GM12878 (cell line): ENCODE results near the gene MYO7A. TPM values are rescaled to one million over a fixed set of nuclear protein-coding genes. Genes with fewer than 3 reads are reported as not detected.

Source experiments
- ATAC-seq: fragments of 200-7000 bp; cut with Tn5 transposase; 3 replicates; pipeline ENCODE4 v1.9.1; 2020; ENCODE audit warnings: mild to moderate bottlenecking, moderate library complexity
- BruUV-seq: library from RNA; stranded (reverse); fragments of 400-500 nt; replicated peaks from 2 replicates; lab custom pipeline; 2021; lab: Mats Ljungman, UMichigan
- CTCF ChIA-PET: fragments of 300-600 bp; sonication (Branson Sonifier 250); formaldehyde crosslinking; extraction: SDS; loops from one replicate; lab custom pipeline; 2021; ENCODE audit warnings: inconsistent platforms; lab: Yijun Ruan, JAX
- POLR2A ChIA-PET: fragments of 350-600 bp; formaldehyde crosslinking; extraction: SDS; loops from one replicate; lab custom pipeline; 2021; ENCODE audit warnings: inconsistent platforms; lab: Charles Lee
- RAD21 ChIA-PET: fragments of 300-600 bp; sonication (Branson Sonifier 250); formaldehyde crosslinking; loops from one replicate; lab custom pipeline; 2023; ENCODE audit warnings: antibody characterized with exemption; ENCODE audit not compliant: unreplicated experiment; lab: Charles Lee
- SMC1A ChIA-PET: fragments of 300-600 bp; sonication (Branson Sonifier 250); formaldehyde crosslinking; loops from one replicate; lab custom pipeline; 2023; ENCODE audit not compliant: unreplicated experiment, uncharacterized antibody; lab: Charles Lee
- DNase-seq: peaks from one replicate; pipeline ENCODE4 v3.0.0-alpha.2; 2011; ENCODE audit warnings: low read depth, low spot score
- FAIRE-seq: peaks from 3 replicates; lab custom pipeline; 2011; peaks lifted over from hg19 to GRCh38; lab: Jason Lieb, UNC
- H2AFZ ChIP-seq: 2 replicates; pipeline ENCODE4 v1.6.0; 2011; ENCODE audit warnings: low read depth, low read length, control low read depth; ENCODE audit not compliant: control insufficient read depth
- H3K27ac ChIP-seq: 2 replicates; pipeline ENCODE4 v1.5.1; 2011; ENCODE audit warnings: control low read depth; ENCODE audit not compliant: control insufficient read depth, insufficient read depth
- H3K27me3 ChIP-seq, 2 experiments: replicated peaks in 1 of 2; 2 replicates each; pipeline versions ENCODE4 v1.6.0 to v1.6.1; 2011; ENCODE audit warnings: low read length in 1 of 2; ENCODE audit not compliant: control insufficient read depth in 2 of 2, insufficient read depth in 2 of 2
- H3K36me3 ChIP-seq, 2 experiments: 2 replicates each; pipeline ENCODE4 v1.5.1; 2011; ENCODE audit warnings: low read length in 1 of 2; ENCODE audit not compliant: control insufficient read depth in 2 of 2, insufficient read depth in 2 of 2
- H3K4me1 ChIP-seq: 2 replicates; pipeline ENCODE4 v1.6.1; 2011; ENCODE audit warnings: mild to moderate bottlenecking, low read length, moderate library complexity, mixed read lengths; ENCODE audit not compliant: control insufficient read depth, insufficient read depth
- H3K4me2 ChIP-seq: 2 replicates; pipeline ENCODE4 v1.6.0; 2011; ENCODE audit warnings: control low read depth; ENCODE audit not compliant: control insufficient read depth, insufficient read depth
- H3K4me3 ChIP-seq: fragments of 200-600 bp; sonication (generic); 2 replicates; pipeline ENCODE4 v1.5.1; 2016
- H3K79me2 ChIP-seq: 2 replicates; pipeline ENCODE4 v1.6.0; 2011; ENCODE audit warnings: low read length; ENCODE audit not compliant: control insufficient read depth, insufficient read depth
- H3K9ac ChIP-seq: 2 replicates; pipeline ENCODE4 v1.8.0; 2011; ENCODE audit warnings: low read length, control low read depth, mixed read lengths; ENCODE audit not compliant: control insufficient read depth, insufficient read depth
- H3K9me3 ChIP-seq: replicated peaks from 3 replicates; pipeline ENCODE4 v1.5.1; 2011; ENCODE audit warnings: mild to moderate bottlenecking, low read length; ENCODE audit not compliant: control insufficient read depth, insufficient read depth
- H4K20me1 ChIP-seq: 2 replicates; pipeline ENCODE4 v1.6.0; 2011; ENCODE audit not compliant: control insufficient read depth, insufficient read depth
- ATF7 ChIP-seq: fragments of 450-650 bp; IDR thresholded peaks from 2 replicates; pipeline ENCODE4 v1.6.1; 2016; ENCODE audit warnings: low read depth, mild to moderate bottlenecking
- BMI1 ChIP-seq: fragments of 450-650 bp; IDR thresholded peaks from 2 replicates; pipeline ENCODE4 v1.6.1; 2016; ENCODE audit warnings: mild to moderate bottlenecking, moderate library complexity, borderline replicate concordance
- CREB1 ChIP-seq: IDR thresholded peaks from 2 replicates; pipeline ENCODE4 v1.6.1; 2012; ENCODE audit warnings: low read depth, mild to moderate bottlenecking, inconsistent platforms
- FOS ChIP-seq: IDR thresholded peaks from 3 replicates; pipeline ENCODE4 v1.6.1; 2011; ENCODE audit warnings: borderline replicate concordance; ENCODE audit not compliant: insufficient read length; ENCODE audit errors: extremely low read depth
- FOXM1 ChIP-seq: IDR thresholded peaks from 2 replicates; pipeline ENCODE4 v1.6.1; 2012; ENCODE audit warnings: low read depth, mild to moderate bottlenecking, inconsistent platforms, low read length, moderate library complexity
- KAT2A ChIP-seq: conservative IDR thresholded peaks from 2 replicates; pipeline ENCODE4 v1.6.1; 2011; ENCODE audit warnings: low read depth, low read length; ENCODE audit not compliant: control insufficient read depth
- MYB ChIP-seq: fragments of 150-350 bp; IDR thresholded peaks from 2 replicates; pipeline ENCODE4 v1.6.1; 2014; ENCODE audit warnings: mild to moderate bottlenecking, low read depth, low read length, borderline replicate concordance
- NR2F1 ChIP-seq: fragments of 450-650 bp; conservative IDR thresholded peaks from 2 replicates; pipeline ENCODE4 v1.6.1; 2017; ENCODE audit warnings: mild to moderate bottlenecking
- POLR2AphosphoS5 ChIP-seq: IDR thresholded peaks from 2 replicates; pipeline ENCODE4 v1.6.1; 2011; ENCODE audit warnings: mild to moderate bottlenecking, low read length, inconsistent platforms
- SREBF2 ChIP-seq: IDR thresholded peaks from 2 replicates; pipeline ENCODE4 v1.6.1; 2012; ENCODE audit warnings: mild to moderate bottlenecking, low read length
- SUZ12 ChIP-seq: fragments of 200-600 bp; sonication (generic); IDR thresholded peaks from one replicate; pipeline ENCODE4 v1.6.1; 2018; ENCODE audit warnings: antibody characterized with exemption, mild to moderate bottlenecking; ENCODE audit not compliant: unreplicated experiment
- ZBED1 ChIP-seq: IDR thresholded peaks from 2 replicates; pipeline ENCODE4 v1.6.1; 2016; ENCODE audit warnings: borderline replicate concordance
- WGBS: methylation state at CpG from one replicate; pipeline ENCODE4 v1.1.6; 2016; ENCODE audit warnings: low lambda C conversion rate; ENCODE audit not compliant: insufficient replicate concordance, insufficient coverage; ENCODE audit errors: missing lambda C conversion rate; 5-methylcytosine and 5-hydroxymethylcytosine counted together
- in situ Hi-C: fragments of 300-500 bp; cut with MboI; formaldehyde crosslinking; loops from 9 replicates; pipeline ENCODE4 v1.14.3; 2018; ENCODE audit warnings: mixed read lengths
- intact Hi-C: fragments of 100-400 bp; cut with micrococcal nuclease; formaldehyde crosslinking; loops from one replicate; pipeline ENCODE4 v1.14.2; 2022; ENCODE audit not compliant: unreplicated experiment
- polyA plus RNA-seq, 11 experiments: library from polyadenylated mRNA; depleted of rRNA in 4 of 11; unstranded in 6 of 11; stranded (reverse) in 5 of 11; fragments of >200 nt; fragmentation: Nextera tagmentation in 4 of 11; fragmentation: Illumina TruSeq in 1 of 11; extraction: Ambion mirVana in 4 of 11; extraction: Trizol in 1 of 11; gene quantifications; 1 replicate in 1 of 11; 2 replicates in 10 of 11; pipeline versions ENCODE4 v1.2.1 to v1.2.3, GENCODE V29; 2011 to 2016; ENCODE audit warnings: inconsistent platforms in 2 of 11, missing spikeins in 2 of 11, low read depth in 1 of 11
- total RNA-seq, 4 experiments: library from RNA; depleted of rRNA in 3 of 4; stranded (reverse); fragments of >200 nt in 3 of 4; fragmentation: Illumina TruSeq in 1 of 4; extraction: Trizol in 1 of 4; gene quantifications; 2 replicates each; pipeline versions ENCODE4 v1.2.1 to v1.2.3, GENCODE V29; 2013 to 2021
- TF ChIP-seq, protein P1 (sequence below): fragments of 450-650 bp; IDR thresholded peaks from 2 replicates; pipeline ENCODE4 v1.6.1; 2017; ENCODE audit warnings: antibody characterized with exemption, mild to moderate bottlenecking, moderate library complexity
- TF ChIP-seq, protein P2 (sequence below): fragments of 450-650 bp; IDR thresholded peaks from 2 replicates; pipeline ENCODE4 v1.6.1; 2016; ENCODE audit warnings: mild to moderate bottlenecking
- TF ChIP-seq, protein P3 (sequence below): fragments of 450-650 bp; formaldehyde crosslinking; IDR thresholded peaks from 2 replicates; pipeline ENCODE4 v1.5.0; 2022; ENCODE audit warnings: mild to moderate bottlenecking, missing genetic modification characterization

The MYO7A gene
- total and polyA plus RNA-seq, 10 of the 15 experiments (the other 5 are each of a cell fraction or from before 2014, with no cell fraction given) = 0.01 to 0.21 (median 0.04) TPM; not detected in 6

DNA sequence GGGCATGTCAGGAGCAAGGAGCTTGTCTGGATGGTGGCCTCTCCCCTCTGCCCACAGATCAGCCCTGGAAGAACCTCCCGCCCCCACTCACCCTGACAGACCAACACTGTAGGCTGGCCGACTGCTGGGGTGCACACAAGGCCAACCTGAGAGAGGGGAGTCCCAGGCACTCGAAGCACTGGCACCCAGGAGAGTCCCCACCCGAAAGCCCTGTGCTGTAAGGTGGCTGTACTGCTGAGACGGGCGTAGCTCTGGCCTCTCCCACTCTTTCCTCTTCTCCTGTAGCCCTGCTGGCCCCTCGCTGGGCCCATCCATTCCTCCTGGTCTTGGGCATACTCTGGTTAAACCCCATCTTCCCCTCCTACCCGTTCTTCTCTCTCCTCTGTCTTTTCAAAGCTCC, 39.7 kb downstream of the MYO7A start:
- no TSS peak for BruUV-seq
- Histone ChIP-seq H3K4me2 (no peak overlapping the region), H3K27me3 (no peaks in the 10 kb centered on the region; a peak in 1 of 4 replicates), H3K27ac (no peak overlapping the region), H3K9me3 (no peaks in the 10 kb centered on the region), H3K4me3 (no peak overlapping the region), H3K36me3 (no peaks in the 10 kb centered on the region), H4K20me1 (no peaks in the 10 kb centered on the region), H3K4me1 (no peaks in the 10 kb centered on the region), H3K79me2 (no peaks in the 10 kb centered on the region), H2AFZ (no peak overlapping the region), H3K9ac (no peak overlapping the region)
- no peak for TF ChIP-seq NR2F1
- TF ChIP-seq, protein P1, sequence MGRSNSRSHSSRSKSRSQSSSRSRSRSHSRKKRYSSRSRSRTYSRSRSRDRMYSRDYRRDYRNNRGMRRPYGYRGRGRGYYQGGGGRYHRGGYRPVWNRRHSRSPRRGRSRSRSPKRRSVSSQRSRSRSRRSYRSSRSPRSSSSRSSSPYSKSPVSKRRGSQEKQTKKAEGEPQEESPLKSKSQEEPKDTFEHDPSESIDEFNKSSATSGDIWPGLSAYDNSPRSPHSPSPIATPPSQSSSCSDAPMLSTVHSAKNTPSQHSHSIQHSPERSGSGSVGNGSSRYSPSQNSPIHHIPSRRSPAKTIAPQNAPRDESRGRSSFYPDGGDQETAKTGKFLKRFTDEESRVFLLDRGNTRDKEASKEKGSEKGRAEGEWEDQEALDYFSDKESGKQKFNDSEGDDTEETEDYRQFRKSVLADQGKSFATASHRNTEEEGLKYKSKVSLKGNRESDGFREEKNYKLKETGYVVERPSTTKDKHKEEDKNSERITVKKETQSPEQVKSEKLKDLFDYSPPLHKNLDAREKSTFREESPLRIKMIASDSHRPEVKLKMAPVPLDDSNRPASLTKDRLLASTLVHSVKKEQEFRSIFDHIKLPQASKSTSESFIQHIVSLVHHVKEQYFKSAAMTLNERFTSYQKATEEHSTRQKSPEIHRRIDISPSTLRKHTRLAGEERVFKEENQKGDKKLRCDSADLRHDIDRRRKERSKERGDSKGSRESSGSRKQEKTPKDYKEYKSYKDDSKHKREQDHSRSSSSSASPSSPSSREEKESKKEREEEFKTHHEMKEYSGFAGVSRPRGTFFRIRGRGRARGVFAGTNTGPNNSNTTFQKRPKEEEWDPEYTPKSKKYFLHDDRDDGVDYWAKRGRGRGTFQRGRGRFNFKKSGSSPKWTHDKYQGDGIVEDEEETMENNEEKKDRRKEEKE = no peak
- TF ChIP-seq BMI1 = no peak
- no peak for TF ChIP-seq KAT2A
- TF ChIP-seq, protein P2, sequence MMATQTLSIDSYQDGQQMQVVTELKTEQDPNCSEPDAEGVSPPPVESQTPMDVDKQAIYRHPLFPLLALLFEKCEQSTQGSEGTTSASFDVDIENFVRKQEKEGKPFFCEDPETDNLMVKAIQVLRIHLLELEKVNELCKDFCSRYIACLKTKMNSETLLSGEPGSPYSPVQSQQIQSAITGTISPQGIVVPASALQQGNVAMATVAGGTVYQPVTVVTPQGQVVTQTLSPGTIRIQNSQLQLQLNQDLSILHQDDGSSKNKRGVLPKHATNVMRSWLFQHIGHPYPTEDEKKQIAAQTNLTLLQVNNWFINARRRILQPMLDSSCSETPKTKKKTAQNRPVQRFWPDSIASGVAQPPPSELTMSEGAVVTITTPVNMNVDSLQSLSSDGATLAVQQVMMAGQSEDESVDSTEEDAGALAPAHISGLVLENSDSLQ = no peak
- no peak for TF ChIP-seq MYB
- TF ChIP-seq, protein P3, sequence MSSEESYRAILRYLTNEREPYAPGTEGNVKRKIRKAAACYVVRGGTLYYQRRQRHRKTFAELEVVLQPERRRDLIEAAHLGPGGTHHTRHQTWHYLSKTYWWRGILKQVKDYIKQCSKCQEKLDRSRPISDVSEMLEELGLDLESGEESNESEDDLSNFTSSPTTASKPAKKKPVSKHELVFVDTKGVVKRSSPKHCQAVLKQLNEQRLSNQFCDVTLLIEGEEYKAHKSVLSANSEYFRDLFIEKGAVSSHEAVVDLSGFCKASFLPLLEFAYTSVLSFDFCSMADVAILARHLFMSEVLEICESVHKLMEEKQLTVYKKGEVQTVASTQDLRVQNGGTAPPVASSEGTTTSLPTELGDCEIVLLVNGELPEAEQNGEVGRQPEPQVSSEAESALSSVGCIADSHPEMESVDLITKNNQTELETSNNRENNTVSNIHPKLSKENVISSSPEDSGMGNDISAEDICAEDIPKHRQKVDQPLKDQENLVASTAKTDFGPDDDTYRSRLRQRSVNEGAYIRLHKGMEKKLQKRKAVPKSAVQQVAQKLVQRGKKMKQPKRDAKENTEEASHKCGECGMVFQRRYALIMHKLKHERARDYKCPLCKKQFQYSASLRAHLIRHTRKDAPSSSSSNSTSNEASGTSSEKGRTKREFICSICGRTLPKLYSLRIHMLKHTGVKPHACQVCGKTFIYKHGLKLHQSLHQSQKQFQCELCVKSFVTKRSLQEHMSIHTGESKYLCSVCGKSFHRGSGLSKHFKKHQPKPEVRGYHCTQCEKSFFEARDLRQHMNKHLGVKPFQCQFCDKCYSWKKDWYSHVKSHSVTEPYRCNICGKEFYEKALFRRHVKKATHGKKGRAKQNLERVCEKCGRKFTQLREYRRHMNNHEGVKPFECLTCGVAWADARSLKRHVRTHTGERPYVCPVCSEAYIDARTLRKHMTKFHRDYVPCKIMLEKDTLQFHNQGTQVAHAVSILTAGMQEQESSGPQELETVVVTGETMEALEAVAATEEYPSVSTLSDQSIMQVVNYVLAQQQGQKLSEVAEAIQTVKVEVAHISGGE (CRISPR knock-in tag) = no peak
- no peak for TF ChIP-seq FOS
- TF ChIP-seq SUZ12 = no peak
- no peak for TF ChIP-seq CREB1
- no peak for TF ChIP-seq SREBF2
- TF ChIP-seq ATF7 = no peak
- TF ChIP-seq ZBED1 = no peak
- TF ChIP-seq POLR2AphosphoS5 = no peak
- TF ChIP-seq FOXM1 = no peak
- intact Hi-C loops = no loop called here
- DNase-seq (no peak), FAIRE-seq (no peak), ATAC-seq (peak; percentile 27; the same call in 1 of the 3 replicates)
- in situ Hi-C loops = no loop called here
- ChIA-PET POLR2A (no interaction called here), RAD21 (no interaction called here), CTCF (interaction anchor here (0.5 kb wide), 1 partner anchor 314 kb away, joined by 3 read pairs; no protein-coding TSS in a partner anchor), SMC1A (no interaction called here)
- WGBS = 17% methylated on average over 8 of the region's 8 CpGs
